GM23338 (cell line): ENCODE measurements around the gene IGFBP6. TPM values are rescaled to one million over a fixed set of nuclear protein-coding genes. Genes with fewer than 3 reads are reported as not detected.

Experiments
- ATAC-seq: fragments of 200-7000 bp; cut with Tn5 transposase; 3 replicates; pipeline ENCODE4 v1.9.1; 2020
- DNase-seq: peaks from one replicate; pipeline ENCODE4 v3.0.0-alpha.2; 2015; ENCODE audit warnings: low spot score
- H2AFZ ChIP-seq: fragments of 200-600 bp; sonication (generic); 2 replicates; pipeline ENCODE4 v1.8.0; 2016; ENCODE audit warnings: antibody characterized with exemption, mild to moderate bottlenecking, moderate library complexity
- H3F3A ChIP-seq: fragments of 200-600 bp; sonication (generic); replicated peaks from 2 replicates; pipeline ENCODE4 v1.8.0; 2017; ENCODE audit warnings: antibody characterized with exemption, mixed run types, low read depth
- H3K27ac ChIP-seq: fragments of 200-600 bp; sonication (generic); 2 replicates; pipeline ENCODE4 v1.6.1; 2016; ENCODE audit warnings: low read depth
- H3K27me3 ChIP-seq: fragments of 200-600 bp; sonication (generic); 2 replicates; pipeline ENCODE4 v1.8.0; 2016; ENCODE audit warnings: mild to moderate bottlenecking, mixed run types, moderate library complexity; ENCODE audit not compliant: insufficient read depth
- H3K36me3 ChIP-seq: fragments of 200-600 bp; sonication (generic); 2 replicates; pipeline ENCODE4 v1.8.0; 2016; ENCODE audit warnings: mild to moderate bottlenecking; ENCODE audit not compliant: insufficient read depth
- H3K4me1 ChIP-seq: fragments of 200-600 bp; sonication (generic); 2 replicates; pipeline ENCODE4 v1.8.0; 2016; ENCODE audit warnings: mild to moderate bottlenecking, moderate library complexity; ENCODE audit not compliant: insufficient read depth
- H3K4me2 ChIP-seq: fragments of 200-600 bp; sonication (generic); 2 replicates; pipeline ENCODE4 v1.7.1; 2017; ENCODE audit warnings: mixed run types
- H3K4me3 ChIP-seq: fragments of 200-600 bp; sonication (generic); 2 replicates; pipeline ENCODE4 v1.6.1; 2016; ENCODE audit warnings: mixed run types
- H3K79me2 ChIP-seq: fragments of 200-600 bp; sonication (generic); replicated peaks from 2 replicates; pipeline ENCODE4 v1.8.0; 2017; ENCODE audit warnings: mild to moderate bottlenecking; ENCODE audit not compliant: insufficient read depth
- H3K9me2 ChIP-seq: fragments of 200-600 bp; sonication (generic); 2 replicates; pipeline ENCODE4 v1.8.0; 2017; ENCODE audit not compliant: insufficient read depth
- H4K20me1 ChIP-seq: fragments of 200-600 bp; sonication (generic); replicated peaks from 2 replicates; pipeline ENCODE4 v1.8.0; 2017; ENCODE audit warnings: mild to moderate bottlenecking; ENCODE audit not compliant: insufficient read depth
- H3K27ac Mint-ChIP-seq: 2 replicates; pipeline ENCODE4 v1.8.0; 2020; ENCODE audit warnings: inconsistent platforms, mild to moderate bottlenecking, moderate library complexity, mixed read lengths
- H3K27me3 Mint-ChIP-seq: 3 replicates; pipeline ENCODE4 v1.8.0; 2022; ENCODE audit warnings: low read depth, mild to moderate bottlenecking, moderate library complexity, mixed read lengths, inconsistent platforms; ENCODE audit not compliant: insufficient read depth, poor library complexity
- H3K36me3 Mint-ChIP-seq: 3 replicates; pipeline ENCODE4 v1.8.0; 2021; ENCODE audit warnings: low read depth, mild to moderate bottlenecking, inconsistent platforms, moderate library complexity, mixed read lengths
- H3K4me1 Mint-ChIP-seq: 3 replicates; pipeline ENCODE4 v1.8.0; 2020; ENCODE audit warnings: mild to moderate bottlenecking, inconsistent platforms, mixed read lengths
- H3K4me3 Mint-ChIP-seq: 3 replicates; pipeline ENCODE4 v1.8.0; 2021; ENCODE audit warnings: moderate library complexity, mild to moderate bottlenecking, inconsistent platforms, mixed read lengths
- H3K9me3 Mint-ChIP-seq: 3 replicates; pipeline ENCODE4 v1.8.0; 2020; ENCODE audit warnings: moderate library complexity, mild to moderate bottlenecking, inconsistent platforms, mixed read lengths
- CREB1 ChIP-seq: fragments of 250-450 bp; sonication (Bioruptor Pico); IDR thresholded peaks from 2 replicates; pipeline ENCODE4 v1.5.0; 2020; ENCODE audit warnings: low read depth, mild to moderate bottlenecking, moderate library complexity
- CTCF ChIP-seq, 2 experiments: fragments of 200-600 bp in 1 of 2; sonication (generic) in 1 of 2; conservative IDR thresholded peaks; 2 replicates each; pipeline versions ENCODE4 v1.5.1 to v1.6.1; 2016 to 2017; ENCODE audit warnings: antibody characterized with exemption in 2 of 2, low read depth in 2 of 2, mild to moderate bottlenecking in 2 of 2, moderate library complexity in 1 of 2
- ETS1 ChIP-seq: IDR thresholded peaks from 2 replicates; pipeline ENCODE4 v1.6.1; 2016; ENCODE audit warnings: antibody characterized with exemption
- EZH2 ChIP-seq: fragments of 200-600 bp; sonication (generic); IDR thresholded peaks from one replicate; pipeline ENCODE4 v1.8.0; 2017; ENCODE audit warnings: antibody characterized with exemption, mild to moderate bottlenecking, low read depth; ENCODE audit not compliant: unreplicated experiment
- EZH2phosphoT487 ChIP-seq: fragments of 200-600 bp; sonication (generic); IDR thresholded peaks from one replicate; pipeline ENCODE4 v1.8.1; 2018; ENCODE audit warnings: antibody characterized with exemption; ENCODE audit not compliant: unreplicated experiment
- JUNB ChIP-seq: IDR thresholded peaks from one replicate; pipeline ENCODE4 v1.6.1; 2016; ENCODE audit warnings: antibody characterized with exemption; ENCODE audit not compliant: unreplicated experiment
- NANOG ChIP-seq: IDR thresholded peaks from 2 replicates; pipeline ENCODE4 v1.6.1; 2016; ENCODE audit warnings: antibody characterized with exemption, borderline replicate concordance
- POLR2AphosphoS5 ChIP-seq: IDR thresholded peaks from 2 replicates; pipeline ENCODE4 v1.6.1; 2016; ENCODE audit warnings: antibody characterized with exemption, low read depth
- REST ChIP-seq: IDR thresholded peaks from one replicate; pipeline ENCODE4 v1.6.1; 2018; ENCODE audit warnings: antibody characterized with exemption; ENCODE audit not compliant: unreplicated experiment
- STAT1 ChIP-seq: IDR thresholded peaks from one replicate; pipeline ENCODE4 v1.6.1; 2016; ENCODE audit warnings: antibody characterized with exemption; ENCODE audit not compliant: unreplicated experiment
- ZNF114 ChIP-seq: fragments of 250-450 bp; sonication (Bioruptor Pico); IDR thresholded peaks from 2 replicates; pipeline ENCODE4 v1.5.0; 2020; ENCODE audit warnings: mild to moderate bottlenecking, moderate library complexity
- ZNF331 ChIP-seq: fragments of 250-450 bp; sonication (Bioruptor Pico); IDR thresholded peaks from 2 replicates; pipeline ENCODE4 v1.5.0; 2020; ENCODE audit warnings: low read depth, mild to moderate bottlenecking, moderate library complexity
- ZNF462 ChIP-seq: fragments of 250-450 bp; sonication (Bioruptor Pico); IDR thresholded peaks from 2 replicates; pipeline ENCODE4 v1.5.0; 2020; ENCODE audit warnings: mild to moderate bottlenecking, moderate library complexity
- polyA plus RNA-seq: library from polyadenylated mRNA; unstranded; fragments of >200 nt; fragmentation: Nextera tagmentation; extraction: Ambion mirVana; gene quantifications from 2 replicates; pipeline ENCODE4 v1.2.1, GENCODE V29; 2016
- total RNA-seq: library from RNA; depleted of rRNA; stranded (reverse); fragments of >200 nt; shearing (Covaris generic); gene quantifications from 2 replicates; pipeline ENCODE4 v1.2.3, GENCODE V29; 2014

The IGFBP6 gene
- total and polyA plus RNA-seq, 2 experiments from 2014 or later = 14.7 to 16.6 TPM

- Mint-ChIP-seq H3K9me3 (no peaks in the 10 kb centered on the region; the same call in 2 of the 3 replicates), H3K27me3 (peaks cover 10% of the 10 kb centered on the region)
- H3K4me2 ChIP-seq = no peak overlapping the region
Measured at GRCh38 chr12:53059434-53060063, 37.9 kb upstream of the IGFBP6 start.

More at GRCh38 chr12:53059434-53060063, 37.9 kb upstream of the IGFBP6 start:
- Histone ChIP-seq H3K27me3 (peaks cover 17% of the 10 kb centered on the region; the same call in 1 of the 2 replicates), H3K4me1 (peaks cover 3% of the 10 kb centered on the region; the same call in 1 of the 2 replicates), H3K79me2 (no peaks in the 10 kb centered on the region), H2AFZ (no peak overlapping the region), H3K27ac (no peak overlapping the region), H4K20me1 (no peaks in the 10 kb centered on the region), H3F3A (0 out of 2 replicates have a peak, but pooled peaks cover 4% of the 10 kb centered on the region), H3K36me3 (no peaks in the 10 kb centered on the region), H3K9me2 (no peaks in the 10 kb centered on the region), H3K4me3 (no peak overlapping the region)
- peaks cover 6% of the 10 kb centered on the region; the same call in 2 of the 3 replicates for H3K4me1 Mint-ChIP-seq
- no peak overlapping the region for H3K4me3 Mint-ChIP-seq
- no peaks in the 10 kb centered on the region; the same call in 2 of the 3 replicates for H3K36me3 Mint-ChIP-seq
- H3K27ac Mint-ChIP-seq = no peak overlapping the region
- DNase-seq (no peak), ATAC-seq (no peak)
- no peak for TF ChIP-seq JUNB
- TF ChIP-seq STAT1 = no peak
- TF ChIP-seq NANOG = no peak
- no peak for TF ChIP-seq CTCF (conservative IDR thresholded peaks at IDR 0.05; ENCODE audit: low read depth in 2 of 2)
- no peak for TF ChIP-seq CREB1 (CRISPR knock-in tag)
- no peak for TF ChIP-seq POLR2AphosphoS5
- TF ChIP-seq EZH2phosphoT487 = no peak
- TF ChIP-seq ETS1 = no peak
- no peak for TF ChIP-seq REST
- no peak for TF ChIP-seq ZNF462 (CRISPR knock-in tag)
- no peak for TF ChIP-seq EZH2
- no peak for TF ChIP-seq ZNF331
- no peak for TF ChIP-seq ZNF114 (CRISPR knock-in tag)
